NB4 (cell line): Measurements from ENCODE around the gene C2CD3.

Source experiments
- CTCF ChIP-seq: IDR thresholded peaks from one replicate; pipeline ENCODE4 v1.5.1; 2012; ENCODE audit warnings: low read depth, low read length
- MAX ChIP-seq: IDR thresholded peaks from 2 replicates; pipeline ENCODE4 v1.6.1; 2011; ENCODE audit warnings: low read depth, low read length
- MYC ChIP-seq: IDR thresholded peaks from 2 replicates; pipeline ENCODE4 v1.6.1; 2011; ENCODE audit warnings: low read depth, low read length
- POLR2A ChIP-seq: IDR thresholded peaks from 2 replicates; pipeline ENCODE4 v1.6.1; 2011; ENCODE audit warnings: mild to moderate bottlenecking; ENCODE audit not compliant: insufficient read length; ENCODE audit errors: extremely low read depth

- no peak for TF ChIP-seq CTCF
- no peak for TF ChIP-seq POLR2A
- TF ChIP-seq MAX: no peak
- no peak for TF ChIP-seq MYC
Observed at GRCh38 chr11:74069146-74070046, 101.4 kb downstream of the C2CD3 start.
